HG03280 (cell line): ENCODE measurements around the gene CSTF1.
"Not testable (repeated sequence)": the region's sequence is repeated elsewhere in the genome, so short reads cannot be mapped to it uniquely, and the experiment has no call there.

Source experiments
- ATAC-seq: cut with Tn5 transposase; IDR thresholded peaks from one replicate; pipeline ENCODE4 v1.9.1; 2021; ENCODE audit warnings: mild to moderate bottlenecking, moderate library complexity; ENCODE audit not compliant: unreplicated experiment

Gene CSTF1

DNA sequence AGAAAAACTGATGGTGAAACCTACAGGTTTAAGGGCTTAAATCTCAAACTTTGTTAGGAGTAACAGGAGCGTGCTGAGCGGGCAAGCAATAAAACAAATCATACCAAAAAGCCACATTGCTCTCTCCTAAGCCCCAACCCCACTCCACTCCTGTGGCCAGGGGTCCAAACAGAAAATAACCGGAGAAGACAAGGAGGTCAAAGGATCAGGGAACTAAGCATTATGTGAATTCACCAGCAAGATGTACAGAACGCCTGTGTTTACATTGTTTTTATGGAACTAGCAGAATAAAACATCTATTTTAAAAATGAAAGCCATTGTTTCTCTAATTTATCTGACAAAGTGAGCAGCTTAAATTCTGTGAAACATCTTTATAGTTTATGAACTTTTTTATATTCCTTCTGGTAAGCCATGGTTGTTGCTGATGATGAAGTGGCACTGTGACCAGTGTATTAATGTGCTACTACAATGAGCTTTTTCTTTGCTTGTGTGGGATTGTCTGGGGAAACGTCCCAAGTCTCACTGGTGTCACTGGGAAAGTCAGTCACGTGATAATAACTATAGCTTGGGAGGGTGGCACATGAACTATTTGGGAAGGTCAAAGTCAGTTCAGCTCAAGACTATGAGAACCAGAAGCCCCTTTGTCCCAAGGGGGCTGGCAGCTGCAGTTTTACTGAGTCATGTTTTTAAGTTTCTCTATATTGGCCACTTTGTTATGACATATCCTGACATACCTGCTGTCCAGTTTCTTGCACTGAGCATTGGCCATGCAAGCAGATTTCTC lies 23.9 kb upstream of the CSTF1 start:
- no peak for ATAC-seq

DNA sequence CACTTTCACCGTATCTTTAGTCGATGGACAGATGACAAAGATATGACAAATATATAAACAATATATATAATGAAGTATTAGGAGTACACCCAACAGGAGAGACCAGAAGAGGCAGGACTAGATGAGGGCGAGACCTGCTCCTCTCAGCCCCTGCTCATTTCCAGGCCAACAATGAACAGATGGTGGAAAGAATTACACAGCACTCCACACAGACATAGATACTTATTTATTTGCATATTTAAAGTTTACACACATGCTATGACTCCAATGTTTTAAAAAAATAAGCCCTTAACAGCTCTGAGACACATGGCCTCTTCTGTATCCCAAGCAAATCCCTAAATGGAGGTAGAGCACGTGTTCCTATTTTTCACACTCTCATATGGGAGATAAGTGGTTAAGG lies 23.3 kb upstream of the CSTF1 start:
- no peak for ATAC-seq

GRCh38 chr20:56371977-56372376 lies 20.5 kb upstream of the CSTF1 start:
- no peak for ATAC-seq

DNA sequence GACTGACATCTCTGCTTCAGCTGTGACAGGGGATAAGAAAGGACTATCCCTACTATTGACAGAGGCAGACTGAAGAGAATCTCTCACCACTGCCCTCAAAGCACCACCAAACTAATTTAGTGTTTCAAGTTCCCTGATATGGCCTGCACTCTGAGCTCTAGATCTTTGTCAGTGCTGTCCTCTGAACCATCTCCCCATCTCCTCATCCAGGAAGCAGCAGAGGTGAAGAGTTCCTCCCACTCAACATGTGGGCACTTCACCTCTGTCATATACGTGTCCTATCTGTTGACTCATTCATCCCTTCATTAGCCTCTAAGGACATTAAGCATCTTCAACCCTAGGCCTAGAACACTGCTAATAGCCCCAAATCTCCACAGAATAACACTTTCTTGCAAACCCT lies 19.6 kb upstream of the CSTF1 start:
- ATAC-seq: no peak

DNA sequence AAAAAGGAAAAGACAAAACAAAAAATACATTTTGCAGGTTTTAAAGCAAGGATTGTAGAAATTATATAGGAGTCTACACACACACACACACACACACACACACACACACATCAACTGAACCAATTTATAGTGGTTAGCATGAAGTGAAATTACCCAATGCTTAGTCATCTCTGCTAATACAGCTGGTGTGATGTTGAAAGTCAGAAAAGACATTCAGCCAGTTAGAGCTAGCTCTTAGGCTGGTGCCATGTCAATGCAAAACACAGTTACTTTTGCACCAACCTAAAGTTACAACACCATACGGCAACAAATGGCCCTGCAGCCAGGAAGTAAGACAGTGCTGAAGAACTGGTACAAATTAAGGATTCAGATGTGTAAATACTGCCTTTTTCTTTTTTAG lies 18.5 kb upstream of the CSTF1 start:
- no peak for ATAC-seq

DNA sequence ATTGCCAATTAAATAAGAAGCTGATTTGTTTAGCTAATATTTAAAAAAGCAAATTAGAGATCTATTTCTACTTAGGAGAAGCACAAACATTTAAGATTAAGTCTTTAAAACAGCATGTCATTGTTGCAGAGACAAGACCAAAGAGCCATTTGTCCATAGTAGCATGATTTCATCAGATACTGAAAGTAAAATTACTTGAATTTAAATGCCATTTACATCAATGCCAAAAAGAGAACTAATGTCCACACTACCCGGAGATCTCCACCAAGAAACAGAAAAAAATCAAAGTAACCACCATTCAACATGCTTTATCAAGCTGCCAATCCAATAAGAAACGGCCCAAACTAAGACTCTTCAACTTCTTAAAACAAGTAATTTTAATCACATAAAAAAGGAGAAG lies 16.1 kb upstream of the CSTF1 start:
- ATAC-seq: no peak

DNA sequence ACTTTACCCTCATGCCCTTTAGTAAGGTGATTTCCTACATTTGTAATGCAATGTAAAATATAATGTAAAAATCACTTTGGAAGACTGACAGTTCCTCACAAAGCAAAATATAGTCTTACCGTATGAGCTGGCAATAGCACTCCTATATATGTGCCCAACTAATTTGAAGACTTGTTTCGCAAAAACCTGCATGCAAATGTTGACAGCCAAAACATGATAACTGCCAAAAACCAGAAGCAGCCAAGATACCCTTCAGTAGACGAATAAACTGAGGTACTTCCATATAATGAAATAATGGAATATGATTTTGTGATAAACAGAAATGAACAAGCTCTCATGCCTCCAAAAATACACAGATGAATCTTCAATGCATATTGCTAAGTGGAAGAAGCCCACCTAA lies 14.1 kb upstream of the CSTF1 start:
- no peak for ATAC-seq

- no peak for ATAC-seq
These were observed 12.1 kb upstream of the CSTF1 start for GRCh38 chr20:56380375-56380774.

- no peak for ATAC-seq
These were observed 10.9 kb upstream of the CSTF1 start for GRCh38 chr20:56381501-56381900.

- no peak for ATAC-seq
These were observed 9.7 kb upstream of the CSTF1 start for GRCh38 chr20:56382696-56383095.

DNA sequence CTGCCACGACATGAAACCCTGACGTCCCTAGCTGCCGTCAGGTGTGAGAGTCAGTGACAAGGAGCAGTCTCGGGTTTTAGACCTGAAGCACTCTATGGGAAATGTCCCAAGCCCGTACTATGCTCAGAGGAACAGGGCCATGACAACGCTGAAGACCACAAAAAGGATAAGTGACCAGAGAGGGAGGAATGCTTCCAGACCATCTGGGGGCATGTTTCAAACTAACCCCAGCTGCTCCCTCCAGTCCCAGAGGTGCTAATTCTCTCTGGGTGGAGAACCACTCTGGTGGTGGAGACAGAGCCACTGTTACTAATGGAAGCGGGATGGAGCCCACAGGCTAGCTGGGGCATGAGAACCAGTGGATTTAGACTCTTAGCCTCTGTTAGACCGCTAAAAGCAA lies 9.1 kb upstream of the CSTF1 start:
- ATAC-seq: no peak

- ATAC-seq: no peak
These were observed 7.3 kb upstream of the CSTF1 start for GRCh38 chr20:56385130-56385529.

DNA sequence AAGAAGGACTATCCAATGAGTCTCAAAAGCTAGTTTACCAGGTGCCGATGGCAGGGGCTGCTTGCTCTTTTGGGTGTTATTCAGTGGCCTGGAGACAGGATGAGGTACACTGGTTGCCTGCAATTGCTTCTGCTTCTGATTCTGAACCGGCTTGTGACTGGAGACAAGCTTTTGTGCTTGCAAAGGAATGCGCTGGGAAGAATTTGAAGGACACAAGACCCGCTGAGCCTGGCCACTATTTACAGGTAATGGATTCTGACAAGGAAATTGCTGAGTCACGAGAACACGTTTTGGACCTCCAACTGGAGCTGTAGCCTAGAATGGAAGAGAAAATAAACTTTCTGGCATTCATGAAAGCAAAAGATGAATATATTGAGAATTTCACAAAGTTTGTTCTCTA lies 6.2 kb upstream of the CSTF1 start:
- no peak for ATAC-seq

DNA sequence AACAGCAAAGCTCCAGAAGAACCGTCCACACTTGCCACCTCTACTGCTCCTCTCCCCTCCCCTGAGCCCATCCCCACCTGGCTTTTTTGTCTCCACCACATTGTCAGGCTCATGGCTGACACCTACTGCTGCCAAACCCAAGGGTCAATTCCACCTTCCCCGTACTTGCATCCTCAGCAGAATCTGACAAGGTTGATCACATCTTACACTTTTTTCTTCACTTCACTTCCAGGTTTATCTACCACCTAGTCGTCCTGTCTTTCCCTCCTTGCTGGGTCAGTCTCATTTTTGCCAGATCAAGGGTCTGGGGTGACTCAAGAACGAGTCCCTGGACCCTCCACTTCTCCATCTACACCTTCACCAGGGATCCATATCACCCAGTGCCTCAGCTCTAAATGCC lies 3.6 kb upstream of the CSTF1 start:
- no peak for ATAC-seq

DNA sequence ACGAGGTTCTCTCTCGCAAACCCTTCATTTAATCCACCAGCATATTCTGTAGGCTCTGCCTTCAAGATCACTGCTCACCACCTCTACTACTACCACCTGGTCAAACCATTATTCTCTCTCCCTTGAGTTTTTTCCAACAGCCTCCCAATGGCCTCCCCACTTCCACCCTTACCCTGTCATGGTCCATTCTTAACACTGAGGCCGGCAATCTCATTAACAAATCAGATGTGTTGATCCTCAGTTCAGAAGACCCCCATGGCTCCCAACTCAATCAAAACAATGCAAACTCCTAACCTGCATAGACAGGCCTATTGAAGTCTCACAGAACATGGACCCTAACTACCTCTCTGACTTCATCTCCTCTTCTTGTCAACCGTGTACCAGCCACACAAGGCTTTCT lies 2.6 kb upstream of the CSTF1 start:
- no peak for ATAC-seq

GRCh38 chr20:56390396-56390795 lies 2.0 kb upstream of the CSTF1 start:
- ATAC-seq: not testable (repeated sequence)

- no peak for ATAC-seq
These were observed 1.4 kb upstream of the CSTF1 start for GRCh38 chr20:56391037-56391436.

DNA sequence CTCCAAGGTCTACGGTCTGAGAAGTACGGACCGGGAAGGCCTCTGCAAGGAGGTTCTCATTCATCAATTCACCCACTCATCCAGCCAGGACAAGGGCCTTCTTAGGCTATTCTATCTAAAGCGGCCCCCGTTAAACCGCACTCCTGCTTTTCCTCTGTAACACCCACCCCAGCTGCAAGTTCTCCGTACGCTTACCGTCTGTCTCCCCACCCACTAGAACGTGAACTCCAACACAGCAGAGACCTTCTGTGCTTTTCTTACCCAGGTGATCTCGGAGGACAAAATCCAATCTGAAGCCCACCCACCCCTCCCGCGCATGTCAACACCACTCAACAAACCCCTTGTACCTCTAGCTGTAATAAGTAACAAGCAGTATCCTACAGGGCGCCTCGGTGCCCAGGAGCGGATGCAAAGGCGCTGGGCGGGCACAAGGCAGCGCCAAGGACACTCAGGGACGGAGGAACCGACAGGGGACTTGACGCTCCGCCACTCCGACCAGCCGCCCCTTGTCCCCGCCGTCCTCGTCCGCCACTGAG lies 781 bp upstream of the CSTF1 start:
- peak; percentile 28 for ATAC-seq

DNA sequence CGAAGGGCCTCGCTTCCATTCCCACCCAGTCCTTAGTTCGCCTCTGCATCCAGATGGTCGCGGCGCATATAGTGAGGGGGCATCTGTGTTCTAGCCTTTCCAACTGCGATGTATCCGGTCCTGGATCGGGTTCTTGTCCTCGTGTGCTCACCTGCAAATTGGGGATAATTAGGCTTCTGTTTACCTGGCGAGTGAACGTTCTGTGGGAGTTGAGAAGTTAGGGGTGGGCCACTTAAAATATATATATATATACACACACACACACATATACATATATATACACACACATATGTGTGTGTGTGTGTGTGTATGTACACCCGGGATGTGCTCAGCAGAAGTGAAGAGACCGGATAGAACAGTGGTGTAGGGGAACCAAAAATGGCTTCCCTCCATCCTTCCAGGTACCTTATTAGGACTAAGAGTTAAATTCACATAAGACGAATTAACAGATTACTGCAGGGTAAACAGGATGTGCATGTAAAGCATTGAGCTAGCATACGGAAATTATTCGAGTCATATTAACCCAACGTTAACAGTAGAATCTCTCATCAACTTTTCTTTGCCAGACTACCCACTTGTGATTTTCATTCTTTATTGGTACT lies 537 bp downstream of the CSTF1 start:
- ATAC-seq: no peak

DNA sequence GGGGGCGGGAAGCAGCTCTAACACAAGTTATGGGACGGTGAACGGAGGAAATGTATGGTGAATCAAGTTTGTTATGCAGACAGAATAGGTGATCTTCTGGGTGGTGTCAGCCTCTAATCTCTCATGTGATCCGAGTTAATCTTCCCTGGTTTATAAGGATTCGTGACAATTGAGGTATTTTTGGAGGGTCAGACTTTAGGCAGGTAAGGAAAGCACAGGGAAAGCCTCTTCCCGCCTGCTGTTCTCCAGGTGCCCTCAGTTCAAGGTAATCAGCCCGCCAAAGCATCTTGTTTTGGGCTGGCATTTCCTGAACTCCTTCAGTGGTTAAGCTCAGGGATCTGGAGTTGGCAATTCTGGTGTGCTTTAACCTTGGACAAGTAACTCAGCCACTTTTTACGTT lies 1.2 kb downstream of the CSTF1 start:
- ATAC-seq: no peak

- ATAC-seq: no peak
These were observed 2.7 kb downstream of the CSTF1 start for GRCh38 chr20:56395166-56395565.

GRCh38 chr20:56400001-56400640 lies 7.7 kb downstream of the CSTF1 start:
- peak; percentile 60 for ATAC-seq
